GM19193 (cell line): Measurements from ENCODE around the gene ZFYVE27.

ENCODE experiments used
- POLR2A ChIP-seq: IDR thresholded peaks from 4 replicates; pipeline ENCODE4 v1.6.1; 2011; ENCODE audit not compliant: insufficient read depth, insufficient read length; ENCODE audit errors: extremely low read depth

Gene ZFYVE27

DNA sequence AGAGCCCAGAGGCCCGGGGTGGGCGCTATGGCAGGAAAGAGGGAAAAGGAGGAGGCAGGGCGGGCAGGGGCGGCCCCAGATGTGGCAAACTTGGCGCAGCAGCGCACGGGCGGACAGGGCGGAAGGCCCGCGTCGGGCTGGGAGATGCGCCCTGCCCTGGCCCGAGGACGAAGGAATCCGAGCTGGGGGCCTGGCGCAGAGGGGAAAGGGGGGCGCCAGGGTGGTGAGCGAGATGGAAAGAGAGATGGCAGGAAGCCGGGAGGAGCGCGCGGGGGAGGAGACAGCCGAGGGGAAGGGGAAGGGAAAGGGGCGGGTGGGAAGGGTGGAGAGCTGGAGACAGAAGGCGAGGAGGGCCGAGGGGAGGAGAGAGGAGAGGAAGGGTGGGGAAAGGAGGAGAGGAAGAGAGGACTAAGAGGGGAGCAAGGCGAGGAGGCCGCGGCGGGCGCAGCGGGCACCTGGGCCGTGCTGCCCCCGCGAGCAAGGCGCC lies 23.5 kb upstream of the ZFYVE27 start, which contains the start of gene MARVELD1:
Gene MARVELD1, plus strand, starts transcription at position 392 of the 487 bp plus-strand sequence. CDS start 147 bp downstream, outside the sequence.
- TF ChIP-seq POLR2A: no peak

DNA sequence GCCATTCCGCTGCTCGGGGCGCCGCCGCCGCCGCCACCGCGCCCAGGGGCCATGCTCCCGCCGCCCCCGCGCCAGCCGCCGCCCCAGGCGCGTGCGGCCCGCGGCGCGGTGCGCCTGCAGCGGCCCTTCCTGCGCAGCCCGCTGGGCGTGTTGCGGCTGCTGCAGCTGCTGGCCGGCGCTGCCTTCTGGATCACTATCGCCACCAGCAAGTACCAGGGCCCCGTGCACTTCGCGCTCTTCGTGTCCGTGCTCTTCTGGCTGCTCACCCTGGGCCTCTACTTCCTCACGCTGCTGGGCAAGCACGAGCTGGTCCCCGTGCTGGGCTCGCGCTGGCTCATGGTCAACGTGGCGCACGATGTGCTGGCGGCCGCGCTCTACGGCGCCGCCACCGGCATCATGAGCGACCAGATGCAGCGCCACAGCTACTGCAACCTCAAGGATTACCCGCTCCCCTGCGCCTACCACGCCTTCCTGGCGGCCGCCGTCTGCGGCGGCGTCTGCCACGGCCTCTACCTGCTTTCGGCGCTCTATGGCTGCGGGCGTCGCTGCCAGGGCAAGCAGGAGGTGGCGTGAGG lies 23.0 kb upstream of the ZFYVE27 start:
- TF ChIP-seq POLR2A: peak; percentile 26

DNA sequence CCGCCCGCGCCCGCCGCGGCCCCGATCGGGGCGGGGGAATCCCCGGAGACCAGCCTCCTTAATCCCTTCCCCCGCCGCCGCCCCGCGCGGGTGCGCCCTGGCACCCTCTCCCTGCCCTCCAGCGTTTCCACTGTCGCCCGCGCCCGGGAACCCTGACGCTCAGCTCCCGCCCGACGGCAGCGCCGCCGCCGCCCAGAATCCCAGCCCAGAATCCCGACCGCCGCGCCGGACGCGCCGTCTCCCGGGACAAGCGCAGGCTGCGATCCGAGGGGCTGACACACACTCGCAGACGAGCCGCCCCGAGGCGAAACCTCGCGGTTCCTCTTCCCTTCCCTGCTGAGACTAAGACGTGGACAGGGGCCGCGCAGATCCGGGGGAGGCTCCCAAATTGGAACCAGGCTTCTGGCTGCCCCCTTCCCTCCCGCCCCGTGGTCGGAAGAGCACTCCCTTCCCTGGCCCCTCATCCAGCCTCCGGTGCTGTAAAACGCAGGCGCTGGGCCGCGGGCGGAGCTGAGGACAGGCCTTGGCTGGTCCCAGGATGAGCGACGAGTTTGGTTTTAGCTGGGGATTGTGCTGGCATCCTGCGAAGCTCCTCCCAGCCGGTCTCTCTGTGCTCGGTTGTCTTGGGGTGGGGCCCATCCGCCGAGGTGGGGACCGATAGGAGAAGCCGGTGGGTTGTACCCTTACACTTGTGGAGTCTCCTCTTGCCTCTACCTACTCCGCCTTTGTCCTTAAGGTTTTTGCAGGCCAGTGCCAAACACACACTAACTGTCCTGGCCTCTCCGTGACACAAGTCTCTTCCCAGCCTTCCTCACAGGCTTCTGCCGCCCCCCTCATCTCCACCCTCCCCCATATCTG lies 22.3 kb upstream of the ZFYVE27 start:
- no peak for TF ChIP-seq POLR2A

DNA sequence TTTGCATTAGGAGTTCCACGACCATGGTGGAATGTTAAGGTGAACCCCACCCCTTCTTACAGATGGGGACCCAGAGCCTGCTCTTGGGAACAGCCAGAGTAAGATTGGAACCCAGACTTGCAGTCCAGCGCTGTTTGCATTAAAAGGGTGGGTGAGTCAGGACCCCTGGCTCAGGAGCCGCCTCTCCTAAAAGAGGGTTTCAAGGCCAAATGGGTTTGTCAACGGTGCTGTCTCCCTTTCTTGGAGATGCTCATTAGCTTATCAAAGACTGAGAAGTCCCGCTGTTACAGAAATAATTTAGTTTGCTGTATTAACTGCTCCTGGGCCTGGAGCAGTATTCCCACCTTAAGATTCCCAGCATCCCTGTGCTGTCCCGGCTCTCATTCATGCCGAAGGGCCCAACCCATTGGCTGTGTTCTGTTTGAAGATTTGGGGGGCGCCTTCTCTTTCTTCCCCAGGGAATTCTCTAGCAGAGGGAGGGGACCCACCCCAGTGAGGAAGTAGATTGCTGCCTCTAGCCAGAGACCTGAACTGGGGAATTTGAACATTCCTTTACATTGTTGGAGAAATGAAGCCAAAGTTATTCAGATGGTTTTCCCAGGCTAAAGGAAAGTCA lies 21.6 kb upstream of the ZFYVE27 start:
- TF ChIP-seq POLR2A: no peak

DNA sequence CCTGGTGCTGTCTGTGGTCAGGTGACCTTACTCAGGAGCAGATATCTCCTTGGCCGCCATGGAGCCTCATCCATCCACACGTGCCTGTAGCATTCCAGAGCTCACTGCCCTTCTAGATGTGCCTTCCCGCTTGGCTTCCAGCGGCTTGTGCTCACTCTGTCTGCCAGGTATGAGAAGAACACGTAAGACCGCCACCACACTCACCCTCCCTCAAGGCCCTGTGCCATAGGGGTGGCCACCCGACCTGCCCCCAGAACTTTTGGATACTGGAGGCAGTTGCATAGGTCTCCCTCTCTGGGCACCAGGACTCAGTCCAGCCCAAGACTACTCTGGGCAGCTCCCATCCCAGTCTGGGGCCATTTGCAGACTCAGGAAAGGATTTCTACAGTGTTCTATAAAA lies 19.3 kb upstream of the ZFYVE27 start:
- TF ChIP-seq POLR2A: no peak

DNA sequence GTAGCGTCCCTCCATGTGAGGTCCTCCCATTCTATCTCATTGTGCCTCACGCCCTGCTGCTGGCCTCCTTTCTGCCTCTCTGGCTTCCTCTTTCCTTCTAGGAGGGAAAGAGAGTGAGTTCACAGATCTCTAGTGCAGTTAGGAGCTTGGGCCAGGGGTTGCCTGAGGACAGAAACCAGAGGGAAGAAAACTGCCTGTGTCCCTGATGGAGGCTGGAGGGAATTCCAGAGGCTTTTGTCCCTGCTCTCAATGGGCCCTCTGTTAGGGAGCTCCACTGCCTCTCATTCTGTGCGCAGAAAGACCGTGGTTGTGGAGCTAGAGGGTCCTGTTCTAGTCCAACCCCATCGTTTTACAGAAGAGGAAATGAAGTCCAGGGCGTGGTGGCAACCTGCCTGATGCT lies 18.8 kb upstream of the ZFYVE27 start:
- no peak for TF ChIP-seq POLR2A

DNA sequence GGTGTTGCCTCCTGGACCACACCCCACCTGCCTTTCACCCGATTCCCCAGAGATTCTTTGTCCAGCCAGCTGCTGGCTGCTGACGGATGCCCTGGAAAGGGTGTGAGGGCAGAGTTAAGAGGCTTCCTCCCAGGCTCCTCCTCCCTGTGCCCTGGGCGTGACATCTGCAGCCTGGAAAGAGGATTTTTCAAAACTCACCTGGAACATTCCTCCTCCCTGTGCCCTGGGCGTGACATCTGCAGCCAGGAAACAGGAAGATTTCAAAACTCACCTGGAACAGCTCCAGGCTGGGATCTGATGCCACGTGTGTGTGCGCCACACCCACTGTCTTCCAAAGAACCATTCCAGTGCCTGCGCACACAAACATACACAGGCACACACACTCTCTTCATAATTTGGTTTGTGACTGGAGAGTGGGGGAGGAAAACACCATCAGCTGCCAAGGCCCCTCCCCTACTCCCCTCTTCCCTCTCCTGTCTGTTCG lies 18.2 kb upstream of the ZFYVE27 start:
- TF ChIP-seq POLR2A: no peak

DNA sequence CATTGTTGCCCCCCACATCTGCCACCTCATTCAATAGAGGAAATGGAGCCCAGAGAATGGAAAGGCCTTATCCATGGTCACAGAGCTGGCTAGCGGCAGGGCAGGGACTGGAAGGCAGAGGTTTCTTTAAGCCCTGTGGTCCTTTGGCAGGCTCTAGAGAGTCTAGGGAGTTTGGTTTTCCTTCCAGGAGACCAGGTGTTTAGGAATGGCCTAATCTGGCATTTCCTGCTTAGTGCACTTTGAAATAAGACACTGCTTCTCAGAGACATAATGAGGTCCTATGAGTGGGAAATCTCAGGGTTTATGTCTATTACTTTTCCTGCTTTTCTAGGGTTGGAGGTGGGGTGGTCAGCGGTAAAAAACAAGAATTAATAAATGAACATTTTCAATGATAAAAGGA lies 17.3 kb upstream of the ZFYVE27 start:
- TF ChIP-seq POLR2A: no peak

DNA sequence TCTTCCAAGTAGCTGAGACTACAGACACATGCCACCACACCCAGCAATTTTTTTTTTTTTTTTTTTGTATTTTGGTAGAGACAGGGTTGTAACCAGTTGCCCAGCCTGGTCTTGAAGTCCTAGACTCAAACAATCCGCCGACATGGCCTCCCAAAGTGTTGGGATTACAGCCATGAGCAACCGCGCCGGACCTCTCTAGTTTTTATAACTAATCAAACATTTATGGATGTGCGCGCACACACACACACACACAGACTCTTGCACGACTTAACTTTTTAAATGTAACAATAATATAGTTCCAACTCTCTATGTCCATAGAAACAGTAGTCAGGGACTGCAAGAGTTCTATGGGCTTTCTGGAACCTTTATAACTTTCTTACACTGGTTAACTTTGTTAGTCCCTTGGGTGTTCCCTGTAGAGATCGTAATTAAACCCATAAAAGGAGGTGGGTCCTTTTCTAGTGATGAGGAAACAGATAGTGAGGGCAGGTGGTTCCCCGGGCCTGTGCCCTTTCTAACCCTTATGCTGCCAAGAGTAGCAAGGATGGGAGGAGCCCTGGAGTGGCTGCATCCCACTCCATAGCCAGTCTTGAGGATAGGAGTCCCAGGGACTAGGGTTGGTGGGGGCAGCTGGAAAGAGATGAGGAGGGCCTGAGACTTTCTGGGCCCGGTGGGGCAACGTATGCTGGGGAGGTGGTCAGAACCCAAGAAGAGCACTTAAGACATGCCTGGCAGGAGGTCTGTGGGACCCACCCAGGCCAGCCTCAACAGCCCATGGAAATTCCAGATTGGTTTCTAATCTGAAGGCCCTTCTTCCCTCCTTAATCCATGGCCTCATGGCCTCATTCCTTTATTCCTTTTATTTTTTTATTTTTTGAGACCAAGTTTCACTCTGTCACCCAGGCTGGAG lies 14.8 kb upstream of the ZFYVE27 start:
- no peak for TF ChIP-seq POLR2A

DNA sequence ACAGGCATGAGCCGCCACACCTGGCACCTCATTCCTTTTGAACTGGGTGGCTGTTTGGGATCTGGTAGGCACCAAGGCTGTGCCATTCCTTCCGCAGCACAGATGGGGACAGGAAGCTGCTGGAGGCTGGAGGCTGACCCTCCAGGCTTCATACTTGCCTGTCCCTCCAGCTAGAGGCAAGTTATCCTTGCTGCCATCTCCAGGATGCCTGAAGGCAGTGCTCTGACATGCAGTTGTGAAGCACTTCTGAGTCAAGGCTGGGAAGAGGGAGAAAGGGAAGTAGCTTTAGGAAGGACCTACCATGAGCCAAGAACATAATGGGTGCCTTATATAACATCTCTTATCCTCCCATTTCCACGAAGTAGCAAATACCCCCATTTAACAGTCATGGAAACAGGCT lies 13.9 kb upstream of the ZFYVE27 start:
- TF ChIP-seq POLR2A: no peak

DNA sequence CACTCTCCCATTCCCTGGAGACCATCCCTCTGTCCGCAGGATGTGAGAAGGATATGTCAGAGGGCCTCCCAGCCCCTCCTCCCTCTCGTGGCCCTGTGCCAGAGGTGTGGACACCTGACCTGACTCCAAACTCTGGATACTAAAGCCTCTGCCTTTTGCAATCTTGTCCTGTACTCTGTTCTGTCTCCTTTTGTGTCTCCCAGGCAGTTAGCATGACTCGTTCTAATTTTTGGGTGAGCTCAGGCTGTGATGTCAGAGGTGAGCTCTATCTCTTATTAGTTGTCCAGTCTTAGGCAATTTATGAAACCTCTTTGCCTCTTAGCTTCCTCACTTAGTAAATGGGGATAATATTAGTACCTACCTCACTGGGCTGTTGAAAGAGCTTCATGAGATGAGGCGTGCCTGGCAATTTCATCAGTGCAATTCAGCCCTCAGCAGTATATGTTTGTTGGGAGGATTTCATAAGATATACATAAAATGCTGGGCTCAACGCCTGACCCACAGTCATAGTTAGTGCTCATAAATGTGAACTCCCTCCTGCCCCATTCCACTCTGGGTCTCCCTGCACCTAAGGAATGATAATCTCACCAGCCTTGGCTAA lies 12.5 kb upstream of the ZFYVE27 start:
- no peak for TF ChIP-seq POLR2A

DNA sequence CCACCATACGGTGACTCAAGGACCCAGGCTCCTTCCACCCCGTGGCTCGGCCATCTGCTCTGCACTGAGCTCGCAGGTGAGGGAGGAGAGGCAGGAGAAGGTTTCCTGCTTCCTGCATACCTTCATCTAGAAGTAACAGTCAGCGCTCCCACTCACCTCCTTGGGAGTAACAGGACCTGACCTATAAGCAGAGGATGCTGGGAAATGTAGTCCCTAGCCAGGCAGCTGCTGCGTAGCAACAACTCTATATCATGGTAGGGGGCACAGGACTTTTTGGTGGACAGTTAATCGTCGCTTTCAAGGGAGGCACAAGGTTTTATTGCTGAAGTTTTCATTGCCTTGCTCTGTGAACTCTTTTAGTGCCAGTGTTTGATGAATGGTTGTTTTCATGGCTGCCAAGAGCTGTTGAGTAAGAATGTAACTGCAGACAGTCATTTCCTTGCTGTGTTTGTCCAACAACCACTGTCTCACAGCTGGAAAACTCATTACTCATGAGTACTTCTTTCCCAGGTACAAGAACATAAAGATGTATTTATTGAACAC lies 10.2 kb upstream of the ZFYVE27 start:
- no peak for TF ChIP-seq POLR2A

DNA sequence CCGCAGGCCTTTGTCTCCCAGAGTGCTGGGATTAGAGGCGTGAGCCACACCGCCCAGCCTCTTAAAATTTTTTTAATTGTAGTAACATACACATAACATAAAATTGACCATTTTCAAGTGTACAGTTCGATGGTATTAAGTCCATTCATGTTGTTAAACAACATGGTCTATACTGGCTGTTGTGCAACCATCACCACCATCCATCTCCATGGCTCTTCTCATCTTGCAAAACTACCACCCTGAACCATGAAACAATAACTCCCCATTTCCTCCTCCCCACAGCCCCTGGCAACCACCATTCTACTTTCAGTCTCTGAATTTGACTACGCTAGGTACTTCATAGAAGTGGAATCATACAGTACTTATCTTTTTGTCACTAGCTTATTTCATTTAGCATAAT lies 7.9 kb upstream of the ZFYVE27 start:
- no peak for TF ChIP-seq POLR2A
